HepG2 (cell line): ENCODE data around the gene PDGFRB.
A peak's percentile ranks its signal among the peaks of the same experiment; 100 is the strongest.

Experiments used
- ATF1 ChIP-seq: IDR thresholded peaks from 2 replicates; pipeline ENCODE4 v1.6.1; 2016; ENCODE audit warnings: mild to moderate bottlenecking, control low read depth
- ETV5 ChIP-seq: IDR thresholded peaks from 2 replicates; pipeline ENCODE4 v1.6.1; 2018; ENCODE audit warnings: missing biosample characterization, missing genetic modification reagents, inconsistent platforms, borderline replicate concordance
- GABPA ChIP-seq, 2 experiments: IDR thresholded peaks; 2 replicates each; pipeline ENCODE4 v1.6.1; 2011 to 2016; ENCODE audit warnings: low read depth in 2 of 2, low read length in 1 of 2, missing biosample characterization in 1 of 2, missing genetic modification characterization in 1 of 2
- JUND ChIP-seq: sonication (generic); formaldehyde crosslinking; IDR thresholded peaks from 2 replicates; pipeline ENCODE4 v1.8.0; 2022; ENCODE audit warnings: mild to moderate bottlenecking, missing genetic modification reagents
- KAT7 ChIP-seq: IDR thresholded peaks from 2 replicates; pipeline ENCODE4 v1.6.1; 2018; ENCODE audit warnings: borderline replicate concordance, missing compliant biosample characterization
- NFYB ChIP-seq: sonication (generic); formaldehyde crosslinking; IDR thresholded peaks from 2 replicates; pipeline ENCODE4 v1.4.0; 2020; ENCODE audit warnings: missing genetic modification reagents
- NR2F6 ChIP-seq, 2 experiments: IDR thresholded peaks; 2 replicates each; pipeline ENCODE4 v1.6.1; 2016; ENCODE audit warnings: antibody characterized with exemption in 1 of 2, mild to moderate bottlenecking in 1 of 2
- POLR2A ChIP-seq, 2 experiments: IDR thresholded peaks; 2 replicates each; pipeline ENCODE4 v1.6.1; 2011; ENCODE audit warnings: low read depth in 2 of 2, low read length in 2 of 2, mild to moderate bottlenecking in 1 of 2, moderate library complexity in 1 of 2; ENCODE audit not compliant: insufficient read depth in 1 of 2
- TAF1 ChIP-seq: sonication (generic); formaldehyde crosslinking; IDR thresholded peaks from 2 replicates; pipeline ENCODE4 v1.4.0; 2020; ENCODE audit warnings: missing genetic modification reagents
- ZBTB7A ChIP-seq: sonication (generic); formaldehyde crosslinking; IDR thresholded peaks from 2 replicates; pipeline ENCODE4 v1.8.0; 2022; ENCODE audit warnings: mild to moderate bottlenecking, missing genetic modification reagents
- TF ChIP-seq, protein P1 (sequence below): sonication (generic); formaldehyde crosslinking; conservative IDR thresholded peaks from 2 replicates; pipeline ENCODE4 v1.8.0; 2022; ENCODE audit warnings: low read depth, missing genetic modification reagents
- TF ChIP-seq, protein P2 (sequence below): sonication (generic); formaldehyde crosslinking; IDR thresholded peaks from 2 replicates; pipeline ENCODE4 v1.5.0; 2020; ENCODE audit warnings: mild to moderate bottlenecking, missing genetic modification reagents, moderate library complexity
- TF ChIP-seq, protein P3 (sequence below): IDR thresholded peaks from 2 replicates; pipeline ENCODE4 v1.6.1; 2016; ENCODE audit warnings: missing compliant biosample characterization, missing genetic modification reagents, borderline replicate concordance
- TF ChIP-seq, protein P4 (sequence below): IDR thresholded peaks from 2 replicates; pipeline ENCODE4 v1.6.1; 2016; ENCODE audit warnings: control low read depth

DNA sequence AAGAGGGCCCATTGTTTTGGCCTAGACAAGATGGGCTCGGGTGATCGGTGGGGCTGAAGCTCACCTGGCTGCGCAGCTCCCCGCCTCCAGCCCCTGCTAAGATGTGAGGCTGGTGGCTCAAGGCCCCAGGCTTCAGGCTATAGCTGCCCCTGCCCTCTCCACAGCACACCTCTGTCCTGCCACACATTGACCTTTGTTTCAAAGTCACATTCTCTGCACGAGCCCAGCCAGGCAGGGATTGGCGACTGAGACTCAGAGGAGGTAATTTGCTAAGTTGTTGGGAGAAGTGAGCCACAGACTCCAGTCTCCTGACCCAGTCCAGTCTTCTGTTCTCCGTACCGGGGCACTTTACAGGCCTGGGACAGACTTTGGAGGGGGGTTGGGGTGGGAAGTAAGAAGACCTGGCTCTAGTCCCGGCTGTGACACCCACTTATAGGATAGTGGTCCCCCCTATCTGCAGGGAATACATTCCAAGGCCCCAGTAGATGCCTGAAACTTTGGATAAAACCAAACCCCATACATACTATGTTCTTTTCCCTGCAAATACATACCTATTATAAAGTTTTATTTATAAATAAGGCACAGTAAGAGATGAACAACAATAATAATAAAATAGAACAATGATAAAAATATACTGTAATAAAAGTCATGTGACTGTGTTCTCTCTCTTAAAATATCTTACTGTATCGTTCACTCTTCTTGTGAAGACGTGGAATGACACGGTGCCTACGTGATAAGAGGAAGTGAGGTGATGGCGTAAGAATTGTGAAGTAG is 13.3 kb downstream of the PDGFRB start:
- TF ChIP-seq POLR2A (IDR thresholded peaks at IDR 0.05; ENCODE audit: insufficient read depth in 1 of 2, low read depth in 2 of 2, low read length in 2 of 2) (no peak), KAT7 (CRISPR knock-in tag) (no peak), NFYB (no peak), ETV5 (CRISPR knock-in tag) (no peak), JUND (CRISPR knock-in tag) (no peak), TAF1 (no peak), ATF1 (no peak), ZBTB7A (CRISPR knock-in tag) (no peak), GABPA (IDR thresholded peaks at IDR 0.05; ENCODE audit: low read depth, low read length) (no peak), GABPA (CRISPR knock-in tag; IDR thresholded peaks at IDR 0.05; ENCODE audit: low read depth) (no peak), NR2F6 (IDR thresholded peaks at IDR 0.05) (peak; percentile 7; the same call in 1 of the 2 replicates), NR2F6 (CRISPR knock-in tag; IDR thresholded peaks at IDR 0.05) (peak; percentile 55; the same call in 1 of the 2 replicates)
- TF ChIP-seq, protein P1, sequence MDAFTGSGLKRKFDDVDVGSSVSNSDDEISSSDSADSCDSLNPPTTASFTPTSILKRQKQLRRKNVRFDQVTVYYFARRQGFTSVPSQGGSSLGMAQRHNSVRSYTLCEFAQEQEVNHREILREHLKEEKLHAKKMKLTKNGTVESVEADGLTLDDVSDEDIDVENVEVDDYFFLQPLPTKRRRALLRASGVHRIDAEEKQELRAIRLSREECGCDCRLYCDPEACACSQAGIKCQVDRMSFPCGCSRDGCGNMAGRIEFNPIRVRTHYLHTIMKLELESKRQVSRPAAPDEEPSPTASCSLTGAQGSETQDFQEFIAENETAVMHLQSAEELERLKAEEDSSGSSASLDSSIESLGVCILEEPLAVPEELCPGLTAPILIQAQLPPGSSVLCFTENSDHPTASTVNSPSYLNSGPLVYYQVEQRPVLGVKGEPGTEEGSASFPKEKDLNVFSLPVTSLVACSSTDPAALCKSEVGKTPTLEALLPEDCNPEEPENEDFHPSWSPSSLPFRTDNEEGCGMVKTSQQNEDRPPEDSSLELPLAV (CRISPR knock-in tag): no peak
- TF ChIP-seq, protein P2, sequence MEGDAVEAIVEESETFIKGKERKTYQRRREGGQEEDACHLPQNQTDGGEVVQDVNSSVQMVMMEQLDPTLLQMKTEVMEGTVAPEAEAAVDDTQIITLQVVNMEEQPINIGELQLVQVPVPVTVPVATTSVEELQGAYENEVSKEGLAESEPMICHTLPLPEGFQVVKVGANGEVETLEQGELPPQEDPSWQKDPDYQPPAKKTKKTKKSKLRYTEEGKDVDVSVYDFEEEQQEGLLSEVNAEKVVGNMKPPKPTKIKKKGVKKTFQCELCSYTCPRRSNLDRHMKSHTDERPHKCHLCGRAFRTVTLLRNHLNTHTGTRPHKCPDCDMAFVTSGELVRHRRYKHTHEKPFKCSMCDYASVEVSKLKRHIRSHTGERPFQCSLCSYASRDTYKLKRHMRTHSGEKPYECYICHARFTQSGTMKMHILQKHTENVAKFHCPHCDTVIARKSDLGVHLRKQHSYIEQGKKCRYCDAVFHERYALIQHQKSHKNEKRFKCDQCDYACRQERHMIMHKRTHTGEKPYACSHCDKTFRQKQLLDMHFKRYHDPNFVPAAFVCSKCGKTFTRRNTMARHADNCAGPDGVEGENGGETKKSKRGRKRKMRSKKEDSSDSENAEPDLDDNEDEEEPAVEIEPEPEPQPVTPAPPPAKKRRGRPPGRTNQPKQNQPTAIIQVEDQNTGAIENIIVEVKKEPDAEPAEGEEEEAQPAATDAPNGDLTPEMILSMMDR (CRISPR knock-in tag): no peak
- TF ChIP-seq, protein P3, sequence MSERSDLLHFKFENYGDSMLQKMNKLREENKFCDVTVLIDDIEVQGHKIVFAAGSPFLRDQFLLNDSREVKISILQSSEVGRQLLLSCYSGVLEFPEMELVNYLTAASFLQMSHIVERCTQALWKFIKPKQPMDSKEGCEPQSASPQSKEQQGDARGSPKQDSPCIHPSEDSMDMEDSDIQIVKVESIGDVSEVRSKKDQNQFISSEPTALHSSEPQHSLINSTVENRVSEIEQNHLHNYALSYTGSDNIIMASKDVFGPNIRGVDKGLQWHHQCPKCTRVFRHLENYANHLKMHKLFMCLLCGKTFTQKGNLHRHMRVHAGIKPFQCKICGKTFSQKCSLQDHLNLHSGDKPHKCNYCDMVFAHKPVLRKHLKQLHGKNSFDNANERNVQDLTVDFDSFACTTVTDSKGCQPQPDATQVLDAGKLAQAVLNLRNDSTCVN (CRISPR knock-in tag): no peak
- TF ChIP-seq, protein P4, sequence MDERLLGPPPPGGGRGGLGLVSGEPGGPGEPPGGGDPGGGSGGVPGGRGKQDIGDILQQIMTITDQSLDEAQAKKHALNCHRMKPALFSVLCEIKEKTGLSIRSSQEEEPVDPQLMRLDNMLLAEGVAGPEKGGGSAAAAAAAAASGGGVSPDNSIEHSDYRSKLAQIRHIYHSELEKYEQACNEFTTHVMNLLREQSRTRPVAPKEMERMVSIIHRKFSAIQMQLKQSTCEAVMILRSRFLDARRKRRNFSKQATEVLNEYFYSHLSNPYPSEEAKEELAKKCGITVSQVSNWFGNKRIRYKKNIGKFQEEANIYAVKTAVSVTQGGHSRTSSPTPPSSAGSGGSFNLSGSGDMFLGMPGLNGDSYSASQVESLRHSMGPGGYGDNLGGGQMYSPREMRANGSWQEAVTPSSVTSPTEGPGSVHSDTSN (CRISPR knock-in tag): no peak
